Activated T-helper 1 cell treated with Interleukin-2 at 50 U/mL for 16 hours (primary cell): ENCODE data around the gene TSSK3.
A peak's percentile ranks its signal among the peaks of the same experiment; 100 is the strongest.
"Not testable (repeated sequence)": the region's sequence is repeated elsewhere in the genome, so short reads cannot be mapped to it uniquely, and the experiment has no call there.

Experiments used
- DNase-seq: peaks from one replicate; pipeline ENCODE4 v3.0.0-alpha.2; 2020; ENCODE audit warnings: low read depth

The TSSK3 gene

DNA sequence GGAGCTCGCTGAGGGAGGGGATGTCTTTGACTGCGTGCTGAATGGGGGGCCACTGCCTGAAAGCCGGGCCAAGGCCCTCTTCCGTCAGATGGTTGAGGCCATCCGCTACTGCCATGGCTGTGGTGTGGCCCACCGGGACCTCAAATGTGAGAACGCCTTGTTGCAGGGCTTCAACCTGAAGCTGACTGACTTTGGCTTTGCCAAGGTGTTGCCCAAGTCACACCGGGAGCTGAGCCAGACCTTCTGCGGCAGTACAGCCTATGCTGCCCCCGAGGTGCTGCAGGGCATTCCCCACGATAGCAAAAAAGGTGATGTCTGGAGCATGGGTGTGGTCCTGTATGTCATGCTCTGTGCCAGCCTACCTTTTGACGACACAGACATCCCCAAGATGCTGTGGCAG is 1.4 kb downstream of the TSSK3 start:
- no peak for DNase-seq

- no peak for DNase-seq
Observed at GRCh38 chr1:32364836-32365235, 2.5 kb downstream of the TSSK3 start.

- DNase-seq: no peak
Observed at GRCh38 chr1:32365445-32365844, 3.1 kb downstream of the TSSK3 start.

GRCh38 chr1:32367912-32368635 is 5.7 kb downstream of the TSSK3 start:
- DNase-seq: no peak

GRCh38 chr1:32372149-32372756 is 9.9 kb downstream of the TSSK3 start:
- peak; percentile 33 for DNase-seq

- DNase-seq: no peak
Observed at GRCh38 chr1:32373996-32374592, 11.8 kb downstream of the TSSK3 start.

DNA sequence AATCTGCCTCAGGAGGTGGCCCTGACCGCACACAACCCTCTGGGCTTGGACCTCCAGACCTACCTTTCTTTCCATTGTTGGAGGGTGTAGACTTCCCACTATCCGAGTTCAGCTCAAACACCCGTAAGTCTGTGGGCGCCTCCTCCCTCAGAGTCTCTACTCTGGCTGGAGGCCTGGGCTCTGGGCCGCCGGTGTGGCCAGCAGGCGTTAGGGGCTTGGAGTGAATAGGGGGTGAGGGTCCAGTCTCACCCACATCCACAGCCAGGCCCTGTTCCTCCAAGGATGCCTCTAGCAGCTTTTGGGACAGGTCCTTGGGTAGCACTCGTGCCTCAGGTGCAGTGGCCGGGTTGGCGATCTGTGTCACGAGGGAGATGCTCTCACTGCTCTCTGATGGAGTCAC is 13.9 kb downstream of the TSSK3 start:
- no peak for DNase-seq

DNA sequence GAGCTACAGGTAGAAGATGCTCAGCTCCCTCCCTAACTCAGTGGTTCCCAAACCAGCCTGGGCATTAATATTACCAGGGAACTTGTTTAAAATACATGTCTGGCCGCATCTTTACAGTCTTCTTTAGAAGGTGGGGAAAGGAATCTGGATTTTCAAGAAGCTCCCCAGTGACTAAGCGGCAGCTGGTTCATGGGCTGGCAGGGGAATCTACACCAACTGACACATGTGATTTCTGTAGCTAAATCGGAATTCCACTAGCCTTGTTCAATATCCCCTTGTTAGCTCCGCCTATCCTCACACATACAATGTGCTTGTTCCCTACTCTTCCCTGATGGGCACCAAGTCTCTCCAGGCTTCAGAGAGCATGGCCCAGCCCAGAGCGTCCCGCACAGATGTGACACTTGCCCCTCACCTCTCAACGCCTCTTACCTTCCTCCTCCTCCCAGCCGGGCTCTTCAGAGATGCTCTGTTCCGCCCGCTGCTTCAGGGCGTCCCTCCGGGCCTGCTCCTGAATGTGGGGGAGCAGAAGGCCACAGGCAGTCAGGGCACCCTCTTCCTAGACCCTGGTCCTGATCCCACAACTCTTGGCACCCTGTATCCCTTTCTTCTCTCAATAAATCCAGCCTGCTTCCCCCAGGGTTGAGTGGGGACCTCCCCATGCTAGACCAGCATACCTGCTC is 15.3 kb downstream of the TSSK3 start:
- no peak for DNase-seq

DNA sequence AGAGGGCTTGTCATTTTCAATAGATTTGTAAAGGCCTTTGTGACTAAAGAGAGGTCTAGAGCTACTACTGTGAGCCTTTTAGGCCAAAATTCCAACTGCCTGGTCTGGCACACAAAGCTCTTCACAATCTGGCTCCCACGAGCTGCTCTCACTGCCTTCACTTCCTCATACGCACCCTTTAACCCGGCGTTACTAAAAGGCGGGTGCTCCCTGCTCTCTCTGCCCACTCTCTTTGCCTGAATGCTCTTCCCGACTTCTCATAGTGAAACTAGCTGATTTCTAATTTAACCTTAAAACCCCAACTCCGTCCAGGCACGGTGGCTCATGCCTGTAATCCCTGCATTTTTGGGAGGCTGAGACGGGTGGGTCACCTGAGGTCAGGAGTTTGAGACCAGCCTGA is 17.7 kb downstream of the TSSK3 start:
- DNase-seq: no peak

- no peak for DNase-seq
Observed at GRCh38 chr1:32386676-32387392, 24.5 kb downstream of the TSSK3 start.

DNA sequence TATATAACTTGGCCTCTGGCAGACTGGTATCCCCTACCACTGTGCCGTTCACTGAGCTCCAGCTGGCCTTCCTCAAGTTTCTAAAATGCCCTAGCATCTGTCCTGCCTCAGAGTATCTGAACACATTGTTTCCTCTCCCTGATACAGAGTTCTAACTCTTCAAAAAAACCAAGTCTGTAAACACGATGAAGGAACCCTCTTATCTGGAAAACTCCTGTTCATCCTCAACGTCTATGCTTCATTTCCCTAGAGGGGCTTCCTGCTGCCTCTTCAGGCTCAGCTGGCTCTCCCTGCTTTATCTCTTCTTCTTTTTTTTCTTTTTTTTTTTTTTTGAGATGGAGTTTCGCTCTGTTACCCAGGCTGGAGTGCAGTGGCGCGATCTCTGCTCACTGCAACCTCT is 26.3 kb downstream of the TSSK3 start:
- no peak for DNase-seq

- no peak for DNase-seq
Observed at GRCh38 chr1:32390904-32391870, 28.8 kb downstream of the TSSK3 start.

GRCh38 chr1:32392325-32392724 is 30.0 kb downstream of the TSSK3 start:
- DNase-seq: no peak

DNA sequence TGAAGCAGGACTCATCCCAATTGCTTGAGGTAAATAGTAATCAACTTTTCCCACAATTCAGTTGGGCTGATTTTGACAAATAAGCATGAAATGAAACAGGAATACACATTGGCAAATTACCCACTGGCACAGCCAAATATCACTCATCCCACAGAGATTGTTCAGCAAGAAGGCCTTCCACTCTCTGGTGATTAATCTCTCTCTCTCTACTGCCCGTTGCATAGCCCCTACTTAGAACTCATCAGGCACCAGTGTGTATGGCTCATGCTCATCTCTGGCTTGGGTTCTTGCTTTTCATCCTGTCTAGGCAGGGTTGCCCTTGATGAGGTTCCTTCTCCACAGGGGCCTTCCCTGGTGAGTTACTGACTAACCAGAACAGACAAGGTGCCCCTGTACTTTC is 30.8 kb downstream of the TSSK3 start:
- DNase-seq: no peak

DNA sequence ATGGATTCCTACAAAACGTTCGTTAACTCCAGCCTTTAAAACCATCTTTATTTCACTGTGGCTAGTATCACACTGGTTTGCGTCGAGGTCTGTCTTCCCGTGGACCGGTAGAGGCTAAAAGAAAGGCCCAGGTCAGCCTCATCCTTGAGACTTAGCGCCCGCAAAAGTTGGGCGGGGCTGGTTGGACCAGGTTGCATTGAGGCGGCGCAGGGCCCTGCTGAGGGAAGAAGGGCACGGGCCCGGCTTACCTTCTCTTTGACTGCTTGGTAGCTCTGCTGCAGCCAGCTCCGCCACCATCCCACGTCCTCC is 31.4 kb downstream of the TSSK3 start:
- no peak for DNase-seq

GRCh38 chr1:32394141-32394889 is 32.0 kb downstream of the TSSK3 start, which contains the start of gene BSDC1:
Gene BSDC1 (minus strand): TSS chr1:32394441. CDS start chr1:32394414, 27 bp downstream.
- peak; percentile 95 for DNase-seq

DNA sequence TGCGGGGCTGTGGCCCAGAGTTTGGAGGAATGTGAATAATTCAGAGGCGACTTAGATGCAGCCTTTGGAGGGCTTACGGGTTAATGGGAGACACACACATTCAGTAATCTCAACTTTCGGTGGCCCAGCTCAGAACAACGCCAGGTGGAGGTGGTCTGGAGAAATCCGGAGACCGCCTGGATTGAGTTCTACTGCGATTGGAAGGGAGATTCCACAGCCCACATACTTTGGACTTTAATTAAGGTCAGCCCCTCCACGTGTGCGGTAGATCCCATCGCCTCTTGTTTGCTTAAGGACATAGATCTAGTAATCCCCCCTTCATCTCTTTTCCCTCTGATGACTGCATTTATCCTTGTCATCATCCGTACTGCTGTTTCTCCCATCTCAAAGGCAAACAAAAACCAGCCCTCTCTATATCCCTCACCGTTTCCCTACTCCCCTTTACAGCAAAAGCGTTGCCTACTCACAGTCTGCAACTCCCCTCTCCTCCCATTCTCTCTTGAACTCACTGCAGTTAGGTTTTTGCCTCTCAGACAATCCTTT is 32.6 kb downstream of the TSSK3 start:
- DNase-seq: no peak

- DNase-seq: not testable (repeated sequence)
Observed at GRCh38 chr1:32396524-32396923, 34.2 kb downstream of the TSSK3 start.

- DNase-seq: no peak
Observed at GRCh38 chr1:32398401-32398800, 36.1 kb downstream of the TSSK3 start.

DNA sequence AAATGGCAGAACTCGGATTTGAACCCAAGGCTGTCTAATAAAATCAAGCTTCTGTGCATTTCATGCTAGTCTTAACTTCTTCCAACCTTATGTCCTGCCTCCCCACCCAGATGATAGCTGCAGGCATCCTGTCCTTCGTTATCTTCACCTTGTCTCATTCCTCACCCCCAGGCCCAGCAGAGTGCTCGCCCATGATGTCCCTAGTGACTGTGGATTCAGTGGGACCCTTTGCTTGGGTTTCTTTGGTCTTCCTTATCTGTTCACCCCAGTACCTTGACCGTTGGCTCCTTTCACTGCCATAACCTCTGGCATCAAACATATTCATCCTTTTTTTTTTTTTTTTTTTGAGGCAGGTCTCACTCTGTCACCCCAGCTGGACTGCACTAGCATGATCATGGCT is 37.5 kb downstream of the TSSK3 start:
- DNase-seq: no peak
